Sigmoid colon (tissue), 7 donors: ENCODE measurements around the gene ARMC2. TPM values are rescaled to one million over a fixed set of nuclear protein-coding genes. Genes with fewer than 3 reads are reported as not detected.

Experiments
- DNase-seq: peaks from one replicate; pipeline ENCODE4 v3.0.0-alpha.2; 2019
- H3K27ac ChIP-seq, 4 donors: fragments of 200-600 bp; sonication (generic); one replicate each; pipeline ENCODE4 v1.5.1; 2016 to 2019; ENCODE audit warnings: mild to moderate bottlenecking in 1 of 4
- H3K27me3 ChIP-seq, 3 donors: fragments of 200-600 bp; sonication (generic); one replicate each; pipeline ENCODE4 v1.5.1; 2019; ENCODE audit warnings: mild to moderate bottlenecking in 1 of 3
- H3K36me3 ChIP-seq, 4 donors: fragments of 200-600 bp; sonication (generic); one replicate each; pipeline ENCODE4 v1.5.1; 2016 to 2019
- H3K4me1 ChIP-seq, 4 donors: fragments of 200-600 bp; sonication (generic); one replicate each; pipeline ENCODE4 v1.5.1; 2017 to 2019
- H3K4me3 ChIP-seq, 4 donors: fragments of 200-600 bp; sonication (generic); one replicate each; pipeline ENCODE4 v1.5.1; 2017 to 2019; ENCODE audit warnings: mild to moderate bottlenecking in 2 of 4, moderate library complexity in 1 of 4
- H3K9me3 ChIP-seq, 4 donors: fragments of 200-600 bp in 3 of 4; sonication (generic) in 3 of 4; one replicate each; pipeline versions ENCODE4 v1.5.1 to v1.6.1; 2013 to 2019
- EP300 ChIP-seq, 4 donors: sonication (generic); formaldehyde crosslinking; IDR thresholded peaks; one replicate each; pipeline ENCODE4 v1.6.1; 2017; ENCODE audit warnings: antibody characterized with exemption in 4 of 4
- POLR2A ChIP-seq, 2 donors: fragments of 450-650 bp; IDR thresholded peaks; one replicate each; pipeline ENCODE4 v1.6.1; 2016; ENCODE audit warnings: antibody characterized with exemption in 2 of 2, mild to moderate bottlenecking in 2 of 2, moderate library complexity in 2 of 2
- POLR2AphosphoS5 ChIP-seq, 4 donors: sonication (generic); formaldehyde crosslinking; IDR thresholded peaks; one replicate each; pipeline ENCODE4 v1.6.1; 2017; ENCODE audit warnings: antibody characterized with exemption in 4 of 4
- WGBS, 2 donors: extraction: QIAGEN DNeasy Blood & Tissue Kit; methylation state at CpG; one replicate each; pipeline ENCODE4 v1.1.7; 2013; 5-methylcytosine and 5-hydroxymethylcytosine counted together
- intact Hi-C: fragments of 100-400 bp; cut with DNase I; formaldehyde crosslinking; loops from one replicate; pipeline ENCODE4 v1.15.1; 2023
- polyA plus RNA-seq, 3 donors: library from polyadenylated mRNA; stranded (reverse); fragments of 200-250 nt; gene quantifications; one replicate each; pipeline ENCODE4 v1.2.3, GENCODE V29; 2013
- total RNA-seq, 4 donors: library from RNA; depleted of rRNA; stranded (reverse); fragments of >200 nt; gene quantifications; one replicate each; pipeline ENCODE4 v1.1.0, GENCODE V29; 2016
- TF ChIP-seq, protein P1 (sequence below), 4 experiments: fragments of 450-650 bp in 3 of 4; fragments of 200-600 bp in 1 of 4; IDR thresholded peaks; one replicate each; pipeline ENCODE4 v1.5.1; 2016 to 2019; ENCODE audit warnings: antibody characterized with exemption in 4 of 4, mild to moderate bottlenecking in 3 of 4, moderate library complexity in 2 of 4
- donor health status: healthy with polysubstance abuse.
- donor health status: Bipolar disorder and iron deficiency.
- donor health status: healthy.

ARMC2 gene
- total and polyA plus RNA-seq, 7 donors, result under 0.01 to 8.6 (median 2.5) TPM

DNA sequence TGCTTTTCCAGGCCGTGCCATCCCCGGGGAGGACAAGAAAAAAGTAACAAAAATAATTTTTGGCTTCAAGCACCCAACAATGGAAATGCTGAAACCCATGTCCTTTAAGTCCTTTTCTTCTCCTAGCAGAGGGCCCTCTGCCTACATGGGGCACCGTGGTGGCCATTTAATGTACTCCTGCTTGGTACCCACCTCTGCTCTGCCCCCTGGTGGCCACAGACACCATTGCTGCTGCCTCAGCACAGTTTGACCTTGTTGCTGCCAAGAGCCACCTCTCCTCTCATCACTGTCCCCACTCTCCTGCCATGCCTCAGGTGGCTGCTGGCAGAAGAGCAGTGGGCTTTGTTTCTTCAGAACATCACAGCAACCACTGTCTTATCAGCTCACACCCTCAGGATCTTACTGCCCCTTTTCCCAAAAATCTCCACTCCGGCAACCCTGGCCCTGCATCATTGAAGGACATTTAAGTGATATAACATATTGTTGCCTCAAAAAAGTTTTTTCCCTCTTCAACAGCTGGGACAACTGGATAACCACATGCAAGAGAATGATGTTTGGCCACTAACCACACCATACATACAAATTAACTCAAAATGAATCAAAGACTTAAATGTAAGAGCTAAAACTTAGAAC is 12.9 kb upstream of the ARMC2 start:
- Histone ChIP-seq H3K4me3 (no peak overlapping the region), H3K36me3 (no peaks in the 10 kb centered on the region), H3K27ac (no peak overlapping the region), H3K27me3 (no peaks in the 10 kb centered on the region), H3K9me3 (no peaks in the 10 kb centered on the region), H3K4me1 (peaks cover 0 to 15% (median 0%) of the 10 kb centered on the region in 4 donors)
- TF ChIP-seq, protein P1, sequence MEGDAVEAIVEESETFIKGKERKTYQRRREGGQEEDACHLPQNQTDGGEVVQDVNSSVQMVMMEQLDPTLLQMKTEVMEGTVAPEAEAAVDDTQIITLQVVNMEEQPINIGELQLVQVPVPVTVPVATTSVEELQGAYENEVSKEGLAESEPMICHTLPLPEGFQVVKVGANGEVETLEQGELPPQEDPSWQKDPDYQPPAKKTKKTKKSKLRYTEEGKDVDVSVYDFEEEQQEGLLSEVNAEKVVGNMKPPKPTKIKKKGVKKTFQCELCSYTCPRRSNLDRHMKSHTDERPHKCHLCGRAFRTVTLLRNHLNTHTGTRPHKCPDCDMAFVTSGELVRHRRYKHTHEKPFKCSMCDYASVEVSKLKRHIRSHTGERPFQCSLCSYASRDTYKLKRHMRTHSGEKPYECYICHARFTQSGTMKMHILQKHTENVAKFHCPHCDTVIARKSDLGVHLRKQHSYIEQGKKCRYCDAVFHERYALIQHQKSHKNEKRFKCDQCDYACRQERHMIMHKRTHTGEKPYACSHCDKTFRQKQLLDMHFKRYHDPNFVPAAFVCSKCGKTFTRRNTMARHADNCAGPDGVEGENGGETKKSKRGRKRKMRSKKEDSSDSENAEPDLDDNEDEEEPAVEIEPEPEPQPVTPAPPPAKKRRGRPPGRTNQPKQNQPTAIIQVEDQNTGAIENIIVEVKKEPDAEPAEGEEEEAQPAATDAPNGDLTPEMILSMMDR (IDR thresholded peaks at IDR 0.05), result peak; percentile 91 to 99 (median 95)
- TF ChIP-seq EP300 (IDR thresholded peaks at IDR 0.05), result no peak
- TF ChIP-seq POLR2A (IDR thresholded peaks at IDR 0.05), result no peak
- peak in 3 of 4 donors; percentile 26 to 47 (median 45) for TF ChIP-seq POLR2AphosphoS5 (IDR thresholded peaks at IDR 0.05)
- peak; percentile 94 for DNase-seq
- WGBS, 2 donors, result 49 to 54% methylated on average over 4 of the region's 4 CpGs
- intact Hi-C loops, result loop anchor here (1.0 to 5.0 kb wide), 4 partner anchors 53 to 293 kb away; no protein-coding TSS in a partner anchor

DNA sequence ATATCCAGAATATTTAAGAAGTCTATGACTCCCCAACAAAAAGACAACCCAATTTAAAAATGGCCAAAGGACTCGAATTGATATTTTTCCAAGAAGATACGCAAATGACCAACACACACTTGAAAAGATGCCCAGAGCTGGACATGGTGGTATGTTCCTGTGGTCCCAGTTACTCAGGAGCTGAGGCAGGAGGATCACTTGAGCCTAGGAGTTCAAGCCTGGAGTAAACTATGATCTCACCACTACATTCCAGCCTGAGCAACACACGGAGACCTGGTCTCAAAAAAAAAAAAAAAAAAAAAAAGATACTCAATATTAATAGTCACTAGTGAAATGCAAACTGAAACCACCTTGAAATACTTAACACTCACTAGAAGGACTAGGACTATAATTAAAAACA is 12.2 kb upstream of the ARMC2 start:
- WGBS, 2 donors, result 88 to 93% methylated on average over 3 of the region's 3 CpGs
- no peaks in the 10 kb centered on the region for H3K36me3 ChIP-seq
- H3K9me3 ChIP-seq, result no peaks in the 10 kb centered on the region
- no peaks in the 10 kb centered on the region for H3K27me3 ChIP-seq
- peaks cover 0 to 7% (median 0%) of the 10 kb centered on the region in 4 donors for H3K4me1 ChIP-seq
- TF ChIP-seq POLR2A (IDR thresholded peaks at IDR 0.05), result no peak
- TF ChIP-seq POLR2AphosphoS5 (IDR thresholded peaks at IDR 0.05), result no peak
- TF ChIP-seq, protein P1 (IDR thresholded peaks at IDR 0.05), result no peak
- TF ChIP-seq EP300 (IDR thresholded peaks at IDR 0.05), result no peak
- H3K4me3 ChIP-seq, result no peak overlapping the region
- no peak for DNase-seq
- intact Hi-C loops, result loop anchor here (5.0 kb wide), 2 partner anchors 236 to 279 kb away; no protein-coding TSS in a partner anchor
- no peak overlapping the region for H3K27ac ChIP-seq

DNA sequence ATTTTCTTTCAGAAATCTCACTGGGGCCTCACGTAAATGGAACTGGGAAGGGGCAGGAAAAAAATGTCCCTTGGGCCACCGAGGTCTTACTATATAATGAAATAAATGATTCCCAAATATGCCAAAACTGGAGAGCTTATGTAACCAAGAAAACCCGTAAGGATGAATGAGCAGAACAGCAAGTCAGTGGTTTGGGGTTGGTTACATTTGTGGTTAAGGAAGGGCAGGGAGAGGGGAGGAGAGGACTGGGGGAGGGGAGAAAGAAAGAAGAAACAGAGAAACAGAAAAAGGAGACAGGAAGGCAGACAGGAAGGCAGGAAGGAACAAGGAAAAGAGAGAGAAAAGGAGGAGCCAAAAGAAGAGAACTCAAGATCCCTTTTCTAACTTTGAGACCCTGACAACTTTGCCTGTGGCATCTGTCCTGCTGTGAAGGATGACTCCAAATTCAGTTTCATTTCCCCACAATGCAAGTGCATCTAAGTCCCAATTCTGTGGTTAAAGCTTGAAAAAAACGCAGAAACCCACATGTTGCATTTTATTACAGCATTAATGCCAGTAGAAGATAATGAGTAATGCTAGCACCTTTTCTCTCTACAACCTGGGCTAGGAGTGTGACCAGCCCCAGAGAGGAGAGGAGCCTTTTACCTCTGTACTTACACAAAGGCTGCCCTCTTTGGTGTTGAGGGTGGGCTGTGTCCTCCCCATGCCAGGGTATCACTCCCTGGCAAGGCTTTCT is 10.8 kb upstream of the ARMC2 start:
- Histone ChIP-seq H3K36me3 (no peaks in the 10 kb centered on the region), H3K4me3 (no peak overlapping the region), H3K27ac (peak overlapping the region in 1 of 4 donors; percentile 31), H3K27me3 (no peaks in the 10 kb centered on the region), H3K4me1 (peaks cover 0 to 4% (median 0%) of the 10 kb centered on the region in 4 donors), H3K9me3 (no peaks in the 10 kb centered on the region)
- TF ChIP-seq, protein P1 (IDR thresholded peaks at IDR 0.05), result no peak
- TF ChIP-seq POLR2AphosphoS5 (IDR thresholded peaks at IDR 0.05) (no peak), EP300 (IDR thresholded peaks at IDR 0.05) (no peak), POLR2A (IDR thresholded peaks at IDR 0.05) (no peak)
- WGBS, 2 donors, result 56 to 76% methylated on average over 4 of the region's 4 CpGs
- intact Hi-C loops, result loop anchor here (5.0 kb wide), 2 partner anchors 235 to 280 kb away; no protein-coding TSS in a partner anchor
- no peak for DNase-seq

DNA sequence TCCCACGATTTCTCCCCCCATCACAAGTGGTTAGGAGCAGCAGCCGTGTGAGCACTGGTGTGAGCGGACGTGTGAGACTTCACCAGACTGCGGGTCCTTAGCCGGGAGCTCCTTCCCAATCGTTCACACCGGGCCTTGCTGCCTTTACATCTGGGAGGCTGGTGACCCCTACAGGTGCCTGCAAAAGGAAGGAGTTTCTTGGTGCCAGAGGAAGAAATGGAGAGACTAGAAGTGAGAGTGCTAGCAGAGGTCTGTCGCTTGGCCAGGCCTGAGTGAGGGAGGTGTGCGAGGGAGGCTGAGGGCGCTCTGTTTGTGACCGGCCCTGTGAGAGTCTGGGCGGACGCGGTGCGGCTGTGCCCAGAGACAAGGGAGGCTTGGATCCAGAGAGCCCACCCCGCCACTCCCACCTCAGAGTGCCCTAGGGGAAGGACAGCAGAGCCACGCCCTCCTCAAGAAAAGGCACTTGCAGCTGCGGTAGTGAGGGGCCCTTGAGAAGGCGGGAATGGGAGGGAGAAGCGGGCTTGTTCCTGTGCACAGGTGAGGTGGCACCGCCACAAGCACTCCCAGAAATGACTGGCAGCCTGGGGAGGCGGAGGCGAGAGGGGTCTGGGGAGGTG is 10.0 kb upstream of the ARMC2 start:
- intact Hi-C loops, result loop anchor here (5.0 kb wide), 2 partner anchors 234 to 281 kb away; no protein-coding TSS in a partner anchor
- no peak overlapping the region for H3K4me3 ChIP-seq
- no peaks in the 10 kb centered on the region for H3K9me3 ChIP-seq
- peak overlapping the region in 1 of 4 donors; percentile 31 for H3K27ac ChIP-seq
- H3K36me3 ChIP-seq, result no peaks in the 10 kb centered on the region
- H3K27me3 ChIP-seq, result no peaks in the 10 kb centered on the region
- peaks cover 0 to 4% (median 0%) of the 10 kb centered on the region in 4 donors for H3K4me1 ChIP-seq
- TF ChIP-seq EP300 (IDR thresholded peaks at IDR 0.05) (no peak), POLR2AphosphoS5 (IDR thresholded peaks at IDR 0.05) (no peak)
- 74 to 90% methylated on average over 24 of the region's 24 CpGs for WGBS, 2 donors
- no peak for DNase-seq
